HG03575 (cell line): ENCODE measurements around the gene ITPKA.

Experiments used
- ATAC-seq: cut with Tn5 transposase; IDR thresholded peaks from one replicate; pipeline ENCODE4 v1.9.1; 2021; ENCODE audit not compliant: unreplicated experiment, insufficient number of reproducible peaks, low FRiP score; ENCODE audit errors: extremely low read depth

Gene ITPKA

GRCh38 chr15:41505776-41506175, 12.1 kb downstream of the ITPKA start:
- ATAC-seq = no peak

- ATAC-seq = no peak
Measured at GRCh38 chr15:41506796-41507341, 13.2 kb downstream of the ITPKA start.

- ATAC-seq = no peak
Measured at GRCh38 chr15:41507820-41508290, 14.2 kb downstream of the ITPKA start.

- no peak for ATAC-seq
Measured at GRCh38 chr15:41510728-41511127, 17.1 kb downstream of the ITPKA start.

GRCh38 chr15:41511331-41511898, 17.7 kb downstream of the ITPKA start:
- no peak for ATAC-seq

- no peak for ATAC-seq
Measured at GRCh38 chr15:41511899-41512369, 18.3 kb downstream of the ITPKA start.

- no peak for ATAC-seq
Measured at GRCh38 chr15:41512512-41512939, 18.9 kb downstream of the ITPKA start.

- no peak for ATAC-seq
Measured at GRCh38 chr15:41512940-41513505, 19.3 kb downstream of the ITPKA start.

- ATAC-seq = no peak
Measured at GRCh38 chr15:41513506-41514227, 20.0 kb downstream of the ITPKA start, which contains the start of gene LTK. Gene LTK (minus strand): TSS chr15:41513827. CDS start chr15:41513709, 118 bp downstream.

- no peak for ATAC-seq
Measured at GRCh38 chr15:41517895-41518449, 24.3 kb downstream of the ITPKA start.

GRCh38 chr15:41520636-41521035, 27.0 kb downstream of the ITPKA start:
- no peak for ATAC-seq

- ATAC-seq = no peak
Measured at GRCh38 chr15:41521614-41522013, 27.9 kb downstream of the ITPKA start.

GRCh38 chr15:41523097-41523496, 29.4 kb downstream of the ITPKA start:
- ATAC-seq = no peak

- ATAC-seq = no peak
Measured at GRCh38 chr15:41530363-41530956, 36.8 kb downstream of the ITPKA start.

- no peak for ATAC-seq
Measured at GRCh38 chr15:41535544-41535943, 41.9 kb downstream of the ITPKA start.

- no peak for ATAC-seq
Measured at GRCh38 chr15:41536866-41537265, 43.2 kb downstream of the ITPKA start.

- ATAC-seq = no peak
Measured at GRCh38 chr15:41543521-41543870, 49.8 kb downstream of the ITPKA start.

GRCh38 chr15:41544650-41545015, 51.0 kb downstream of the ITPKA start:
- ATAC-seq = no peak

GRCh38 chr15:41545218-41545617, 51.5 kb downstream of the ITPKA start:
- no peak for ATAC-seq
